Measurements from ENCODE around the gene SCRN1.
"Not testable (repeated sequence)": the region's sequence is repeated elsewhere in the genome, so short reads cannot be mapped to it uniquely, and the experiment has no call there.

The SCRN1 gene

GRCh38 chr7:29922921-29923700, 66.5 kb downstream of the SCRN1 start:
- no peak for DNase-seq

GRCh38 chr7:29921404-29922010, 68.1 kb downstream of the SCRN1 start:
- peak; percentile 58 for DNase-seq

- no peak for DNase-seq
Measured at GRCh38 chr7:29920491-29920890, 69.1 kb downstream of the SCRN1 start.

GRCh38 chr7:29919790-29920189, 69.8 kb downstream of the SCRN1 start:
- no peak for DNase-seq

GRCh38 chr7:29918850-29919249, 70.8 kb downstream of the SCRN1 start:
- DNase-seq = no peak

GRCh38 chr7:29917641-29918040, 72.0 kb downstream of the SCRN1 start:
- DNase-seq = no peak

GRCh38 chr7:29915481-29916215, 74.0 kb downstream of the SCRN1 start:
- peak; percentile 13 for DNase-seq

GRCh38 chr7:29914180-29914579, 75.4 kb downstream of the SCRN1 start:
- DNase-seq = no peak

- DNase-seq = no peak
Measured at GRCh38 chr7:29906200-29907022, 83.2 kb downstream of the SCRN1 start.

GRCh38 chr7:29900745-29901144, 88.9 kb downstream of the SCRN1 start:
- DNase-seq = no peak

GRCh38 chr7:29898301-29898700, 91.3 kb downstream of the SCRN1 start:
- DNase-seq = no peak

- DNase-seq = no peak
Measured at GRCh38 chr7:29896685-29897411, 92.8 kb downstream of the SCRN1 start.

- no peak for DNase-seq
Measured at GRCh38 chr7:29895559-29895958, 94.0 kb downstream of the SCRN1 start.

- no peak for DNase-seq
Measured at GRCh38 chr7:29894256-29894655, 95.3 kb downstream of the SCRN1 start.

- no peak for DNase-seq
Measured at GRCh38 chr7:29893351-29893965, 96.1 kb downstream of the SCRN1 start.

- DNase-seq = no peak
Measured at GRCh38 chr7:29892231-29892630, 97.4 kb downstream of the SCRN1 start.

GRCh38 chr7:29891766-29892165, 97.8 kb downstream of the SCRN1 start:
- DNase-seq = no peak

GRCh38 chr7:29890786-29891185, 98.8 kb downstream of the SCRN1 start:
- not testable (repeated sequence) for DNase-seq

GRCh38 chr7:29890251-29890650, 99.3 kb downstream of the SCRN1 start:
- DNase-seq = no peak

- no peak for DNase-seq
Measured at GRCh38 chr7:29889288-29889687, 100.3 kb downstream of the SCRN1 start.

GRCh38 chr7:29888006-29888405, 101.6 kb downstream of the SCRN1 start:
- no peak for DNase-seq

GRCh38 chr7:29886827-29887226, 102.8 kb downstream of the SCRN1 start:
- DNase-seq = no peak

Data from fibroblast of upper back skin (primary cell).